Spleen (tissue), 7 donors: ENCODE measurements around the gene TMEM40.

ENCODE experiments used
- POLR2A ChIP-seq, 3 donors: fragments of 450-650 bp; IDR thresholded peaks; one replicate each; pipeline ENCODE4 v1.5.1; 2017; ENCODE audit warnings: antibody characterized with exemption in 3 of 3, mild to moderate bottlenecking in 1 of 3
- POLR2AphosphoS5 ChIP-seq, 3 donors: sonication (generic); formaldehyde crosslinking; IDR thresholded peaks; one replicate each; pipeline ENCODE4 v1.5.1; 2017; ENCODE audit warnings: antibody characterized with exemption in 3 of 3
- TF ChIP-seq, protein P1 (sequence below), 11 experiments: fragments of 200-600 bp in 7 of 11; fragments of 450-650 bp in 4 of 11; sonication (generic) in 4 of 11; IDR thresholded peaks in 8 of 11; conservative IDR thresholded peaks in 3 of 11; 1 replicate in 7 of 11; 2 replicates in 4 of 11; pipeline versions ENCODE4 v1.4.0 to v1.8.0; 2016 to 2021; ENCODE audit warnings: antibody characterized with exemption in 11 of 11, inconsistent platforms in 4 of 11, mild to moderate bottlenecking in 1 of 11
- donor health status: DM: no; HTN: no; CAD: no; lungs with moderate emphysema.
- donor health status: DM: no; HTN: no; CAD: no.
- donor health status: DM: no; HTN: no; CAD: no.

DNA sequence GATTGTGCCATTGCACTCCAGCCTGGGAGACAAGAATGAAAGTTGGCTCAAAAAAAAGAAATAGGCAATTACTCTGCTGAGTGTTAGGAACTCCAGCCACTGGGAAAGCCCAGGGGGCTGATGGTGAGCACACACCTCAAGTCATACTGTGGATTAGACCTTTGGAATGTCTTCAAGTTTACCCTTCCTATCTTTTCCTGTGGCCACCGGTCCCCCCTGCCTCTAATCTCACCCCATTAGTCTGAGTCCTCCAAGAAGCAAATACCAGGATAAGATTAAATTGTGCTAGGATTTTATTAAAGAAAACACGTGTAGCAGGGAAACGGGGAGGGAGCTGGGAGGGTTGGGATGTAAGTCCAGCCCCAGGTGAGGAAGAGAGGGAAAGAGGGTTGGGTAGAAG, 31.6 kb downstream of the TMEM40 start:
- TF ChIP-seq, protein P1, sequence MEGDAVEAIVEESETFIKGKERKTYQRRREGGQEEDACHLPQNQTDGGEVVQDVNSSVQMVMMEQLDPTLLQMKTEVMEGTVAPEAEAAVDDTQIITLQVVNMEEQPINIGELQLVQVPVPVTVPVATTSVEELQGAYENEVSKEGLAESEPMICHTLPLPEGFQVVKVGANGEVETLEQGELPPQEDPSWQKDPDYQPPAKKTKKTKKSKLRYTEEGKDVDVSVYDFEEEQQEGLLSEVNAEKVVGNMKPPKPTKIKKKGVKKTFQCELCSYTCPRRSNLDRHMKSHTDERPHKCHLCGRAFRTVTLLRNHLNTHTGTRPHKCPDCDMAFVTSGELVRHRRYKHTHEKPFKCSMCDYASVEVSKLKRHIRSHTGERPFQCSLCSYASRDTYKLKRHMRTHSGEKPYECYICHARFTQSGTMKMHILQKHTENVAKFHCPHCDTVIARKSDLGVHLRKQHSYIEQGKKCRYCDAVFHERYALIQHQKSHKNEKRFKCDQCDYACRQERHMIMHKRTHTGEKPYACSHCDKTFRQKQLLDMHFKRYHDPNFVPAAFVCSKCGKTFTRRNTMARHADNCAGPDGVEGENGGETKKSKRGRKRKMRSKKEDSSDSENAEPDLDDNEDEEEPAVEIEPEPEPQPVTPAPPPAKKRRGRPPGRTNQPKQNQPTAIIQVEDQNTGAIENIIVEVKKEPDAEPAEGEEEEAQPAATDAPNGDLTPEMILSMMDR (IDR thresholded peaks at IDR 0.05 in 8 of 11, conservative IDR thresholded peaks at IDR 0.05 in 3 of 11) = no peak
- TF ChIP-seq POLR2AphosphoS5 (IDR thresholded peaks at IDR 0.05) (no peak), POLR2A (IDR thresholded peaks at IDR 0.05) (no peak)
